Activated T-helper 1 cell treated with Interleukin-2 at 50 U/mL for 16 hours (primary cell): ENCODE results near the gene PAK5.

Experiments used
- DNase-seq: peaks from one replicate; pipeline ENCODE4 v3.0.0-alpha.2; 2020; ENCODE audit warnings: low read depth

Gene PAK5

GRCh38 chr20:9517297-9518162 lies 321.3 kb downstream of the PAK5 start:
- DNase-seq: no peak

GRCh38 chr20:9516234-9516871 lies 322.5 kb downstream of the PAK5 start:
- no peak for DNase-seq

- no peak for DNase-seq
Measured at GRCh38 chr20:9515741-9516233, 323.1 kb downstream of the PAK5 start.

GRCh38 chr20:9515214-9515585 lies 323.7 kb downstream of the PAK5 start:
- DNase-seq: no peak

- no peak for DNase-seq
Measured at GRCh38 chr20:9514461-9515213, 324.2 kb downstream of the PAK5 start, which contains the start of gene LAMP5. Gene LAMP5 (plus strand): TSS chr20:9514590. CDS start chr20:9514853, 263 bp downstream.

GRCh38 chr20:9514072-9514460 lies 324.8 kb downstream of the PAK5 start:
- no peak for DNase-seq

- no peak for DNase-seq
Measured at GRCh38 chr20:9510911-9511310, 328.0 kb downstream of the PAK5 start.

GRCh38 chr20:9509246-9509645 lies 329.6 kb downstream of the PAK5 start:
- DNase-seq: no peak

GRCh38 chr20:9508696-9509178 lies 330.1 kb downstream of the PAK5 start:
- no peak for DNase-seq

GRCh38 chr20:9508240-9508661 lies 330.6 kb downstream of the PAK5 start:
- no peak for DNase-seq

- no peak for DNase-seq
Measured at GRCh38 chr20:9507544-9508239, 331.2 kb downstream of the PAK5 start.

GRCh38 chr20:9506964-9507369 lies 331.9 kb downstream of the PAK5 start:
- no peak for DNase-seq

- no peak for DNase-seq
Measured at GRCh38 chr20:9506280-9506821, 332.5 kb downstream of the PAK5 start.

- DNase-seq: no peak
Measured at GRCh38 chr20:9503526-9504245, 335.2 kb downstream of the PAK5 start.

- DNase-seq: no peak
Measured at GRCh38 chr20:9501473-9501872, 337.4 kb downstream of the PAK5 start.

GRCh38 chr20:9500121-9500520 lies 338.8 kb downstream of the PAK5 start:
- DNase-seq: no peak

- DNase-seq: no peak
Measured at GRCh38 chr20:9499126-9499899, 339.6 kb downstream of the PAK5 start.

GRCh38 chr20:9498322-9498721 lies 340.6 kb downstream of the PAK5 start:
- DNase-seq: no peak

GRCh38 chr20:9496155-9496554 lies 342.7 kb downstream of the PAK5 start:
- DNase-seq: no peak

- no peak for DNase-seq
Measured at GRCh38 chr20:9495701-9496100, 343.2 kb downstream of the PAK5 start.
